ENCODE data around the gene SPRR1A. TPM values are rescaled to one million over a fixed set of nuclear protein-coding genes. Genes with fewer than 3 reads are reported as not detected.

Gene SPRR1A
- total RNA-seq, 2 experiments from 2014 or later = not detected

DNA sequence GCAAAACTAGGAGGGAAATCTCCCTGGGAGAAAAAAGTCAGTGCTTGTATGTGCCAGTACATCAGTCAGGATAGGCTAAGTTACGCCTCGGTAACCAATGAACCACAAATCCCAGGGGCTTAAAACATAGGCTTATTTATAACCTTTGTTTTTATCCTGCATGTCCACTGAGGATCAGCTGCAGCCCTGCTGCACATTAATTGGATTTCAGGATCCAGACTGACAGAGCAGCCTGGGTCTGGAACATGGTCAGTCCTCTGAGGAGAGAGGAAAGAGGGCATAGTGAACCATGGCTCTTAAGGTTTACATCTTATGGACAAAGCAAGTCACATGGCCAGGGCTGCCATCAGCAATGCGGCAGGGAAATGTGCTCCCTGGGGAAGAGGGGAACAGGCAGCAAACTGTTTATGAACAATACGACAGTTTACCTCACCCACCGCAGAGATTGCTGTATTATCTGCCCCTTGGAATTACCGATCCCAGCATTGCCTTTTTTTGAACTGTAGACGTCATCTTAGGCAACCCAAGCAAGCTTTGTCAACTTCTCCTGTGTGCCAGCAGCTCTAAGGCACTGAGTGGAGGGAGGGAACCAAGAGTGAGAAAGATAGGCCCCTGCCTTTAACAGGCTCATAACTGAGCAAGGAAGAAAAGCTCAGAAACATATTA lies 22.5 kb upstream of the SPRR1A start:
- Mint-ChIP-seq H3K27ac (no peak overlapping the region), H3K4me1 (peaks cover 2% of the 10 kb centered on the region), H3K9me3 (no peaks in the 10 kb centered on the region), H3K27me3 (peaks cover 4% of the 10 kb centered on the region), H3K36me3 (ENCODE audit: low read depth) (no peaks in the 10 kb centered on the region), H3K4me3 (no peak overlapping the region)
- DNase-seq = no peak
- ChIA-PET POLR2A (no interaction called here), CTCF (interaction anchor here (1.0 kb wide), 1 partner anchor 71 kb away, joined by 3 read pairs; no protein-coding TSS in a partner anchor)

DNA sequence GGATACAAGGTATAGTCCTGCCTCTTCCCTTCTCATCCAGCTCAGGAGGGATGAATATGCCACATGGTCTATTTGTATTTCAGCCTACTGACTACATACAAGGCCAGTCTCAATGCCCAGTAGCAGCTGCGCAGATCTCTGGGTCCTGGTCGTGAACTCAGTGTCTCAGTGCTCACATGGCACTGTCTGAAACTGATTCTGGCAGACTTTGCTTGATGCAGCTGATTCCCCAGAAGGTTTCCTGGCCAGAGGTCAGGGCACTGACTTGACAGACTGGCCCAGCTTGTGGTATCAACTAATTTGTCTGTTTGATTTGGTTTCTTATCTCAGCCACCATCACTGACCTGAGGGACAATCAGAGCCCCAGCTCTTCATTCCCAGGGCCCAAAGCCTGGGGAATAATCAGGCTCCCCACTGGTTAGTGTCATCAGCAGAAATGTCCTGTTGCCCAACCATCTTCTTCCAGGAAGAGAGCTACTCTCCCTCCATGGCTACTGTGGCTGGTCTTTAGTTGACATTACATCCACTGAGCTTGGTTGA lies 20.9 kb upstream of the SPRR1A start:
- peaks cover 4% of the 10 kb centered on the region for H3K27me3 Mint-ChIP-seq
- no peak overlapping the region for H3K4me3 Mint-ChIP-seq
- no peaks in the 10 kb centered on the region for H3K36me3 Mint-ChIP-seq (ENCODE audit: low read depth)
- no peak overlapping the region for H3K27ac Mint-ChIP-seq
- CTCF ChIA-PET = no interaction called here
- no peak for DNase-seq
- POLR2A ChIA-PET = no interaction called here
- no peaks in the 10 kb centered on the region for H3K9me3 Mint-ChIP-seq
- H3K4me1 Mint-ChIP-seq = peaks cover 14% of the 10 kb centered on the region

DNA sequence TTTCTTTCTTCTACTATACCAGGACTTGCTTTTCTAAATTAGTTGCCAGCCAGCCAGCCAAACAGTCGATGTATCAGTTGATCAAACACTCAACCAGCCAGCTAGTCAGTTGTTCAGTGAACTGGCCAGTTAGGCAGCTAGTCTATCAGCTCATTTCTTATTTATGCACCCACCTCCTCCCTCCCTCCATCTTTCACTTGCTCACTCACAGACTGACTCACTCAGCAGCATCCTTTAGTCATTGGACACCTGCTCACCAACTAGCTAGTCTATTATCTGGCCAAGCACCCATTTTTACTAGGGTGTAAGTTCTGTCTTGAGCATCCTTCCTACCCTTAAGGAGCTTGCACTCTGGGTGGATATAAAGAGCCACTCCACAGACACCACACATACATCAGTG lies 19.3 kb upstream of the SPRR1A start:
- H3K27me3 Mint-ChIP-seq = peaks cover 4% of the 10 kb centered on the region
- no peak overlapping the region for H3K27ac Mint-ChIP-seq
- no peaks in the 10 kb centered on the region for H3K9me3 Mint-ChIP-seq
- H3K4me1 Mint-ChIP-seq = peaks cover 22% of the 10 kb centered on the region
- ChIA-PET CTCF (no interaction called here), POLR2A (no interaction called here)
- H3K36me3 Mint-ChIP-seq (ENCODE audit: low read depth) = no peaks in the 10 kb centered on the region
- no peak overlapping the region for H3K4me3 Mint-ChIP-seq
- DNase-seq = no peak

DNA sequence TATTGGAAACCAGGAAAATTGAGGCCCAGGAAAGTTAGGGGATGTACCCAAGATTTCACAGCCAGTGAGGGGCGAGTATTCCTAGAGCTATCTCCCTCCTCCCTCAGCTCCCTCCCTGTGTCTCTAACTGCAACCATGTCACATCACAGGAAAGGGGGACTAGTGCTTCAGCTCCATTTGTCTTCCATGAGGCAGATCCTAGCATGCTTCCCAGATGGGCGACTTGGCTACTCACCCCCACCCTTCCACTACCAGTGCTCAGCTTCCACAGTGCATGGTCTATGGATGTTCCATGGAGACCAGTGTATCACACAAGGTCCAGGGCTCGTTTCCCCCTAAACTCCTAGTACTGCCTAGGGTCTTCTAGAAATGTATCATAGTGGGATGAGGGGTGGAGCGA lies 18.0 kb upstream of the SPRR1A start:
- H3K27me3 Mint-ChIP-seq = peaks cover 4% of the 10 kb centered on the region
- H3K27ac Mint-ChIP-seq = no peak overlapping the region

DNA sequence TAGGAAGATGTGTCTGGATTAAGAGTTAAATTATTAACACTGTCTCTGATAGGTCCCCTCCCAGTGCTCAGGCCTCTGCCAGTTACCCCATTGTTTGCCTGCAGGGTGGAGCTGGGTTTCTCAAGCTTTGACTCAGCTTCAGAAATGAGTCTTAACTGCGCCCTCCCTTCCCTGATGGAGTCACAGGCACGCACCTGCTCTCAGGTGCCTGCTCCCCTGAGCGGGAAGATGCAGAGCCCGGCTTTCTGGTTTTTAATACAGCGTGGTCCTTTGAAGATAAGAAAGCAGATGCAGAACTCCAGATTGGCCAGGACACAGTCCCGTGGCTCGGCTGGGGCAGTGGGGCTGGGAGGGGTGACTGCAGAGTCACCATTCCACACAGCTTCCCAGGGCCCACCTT lies 16.7 kb upstream of the SPRR1A start:
- ChIA-PET CTCF (no interaction called here), POLR2A (interaction anchor here (1.0 kb wide), 1 partner anchor 13 kb away, joined by 3 read pairs; no protein-coding TSS in a partner anchor)
- H3K27ac Mint-ChIP-seq = no peak overlapping the region
- no peaks in the 10 kb centered on the region for H3K36me3 Mint-ChIP-seq (ENCODE audit: low read depth)
- DNase-seq = no peak
- no peak overlapping the region for H3K4me3 Mint-ChIP-seq
- no peaks in the 10 kb centered on the region for H3K9me3 Mint-ChIP-seq
- peaks cover 22% of the 10 kb centered on the region for H3K4me1 Mint-ChIP-seq
- H3K27me3 Mint-ChIP-seq = peaks cover 4% of the 10 kb centered on the region

More for the DNA sequence above, 18.0 kb upstream of the SPRR1A start:
- no peak for DNase-seq
- H3K9me3 Mint-ChIP-seq = no peaks in the 10 kb centered on the region
- POLR2A ChIA-PET = no interaction called here
- H3K36me3 Mint-ChIP-seq (ENCODE audit: low read depth) = no peaks in the 10 kb centered on the region
- no peak overlapping the region for H3K4me3 Mint-ChIP-seq
- peaks cover 22% of the 10 kb centered on the region for H3K4me1 Mint-ChIP-seq
- CTCF ChIA-PET = no interaction called here

DNA sequence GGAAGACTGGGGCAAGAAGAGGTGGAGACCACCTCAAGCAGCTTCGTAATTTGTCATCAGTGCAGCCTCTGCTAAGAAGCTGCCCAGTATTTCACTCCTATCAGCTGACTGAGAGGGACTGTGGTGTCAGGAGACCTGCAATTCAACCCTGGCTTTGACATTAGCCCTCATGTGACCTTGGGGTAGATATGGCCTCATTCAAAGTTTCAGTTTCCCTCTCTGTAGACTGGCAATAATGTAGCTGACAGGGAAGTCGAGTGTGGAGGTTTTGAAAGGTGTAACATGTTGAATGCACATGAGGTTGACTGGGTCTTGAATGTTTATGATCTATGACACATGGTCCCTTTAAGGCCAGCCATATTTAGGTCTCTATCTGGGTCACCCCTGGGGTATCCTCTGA lies 15.6 kb upstream of the SPRR1A start:
- Mint-ChIP-seq H3K4me1 (peaks cover 22% of the 10 kb centered on the region), H3K9me3 (no peaks in the 10 kb centered on the region), H3K36me3 (ENCODE audit: low read depth) (no peaks in the 10 kb centered on the region), H3K4me3 (no peak overlapping the region), H3K27ac (no peak overlapping the region), H3K27me3 (peaks cover 6% of the 10 kb centered on the region)
- POLR2A ChIA-PET = no interaction called here
- DNase-seq = no peak
- CTCF ChIA-PET = no interaction called here

DNA sequence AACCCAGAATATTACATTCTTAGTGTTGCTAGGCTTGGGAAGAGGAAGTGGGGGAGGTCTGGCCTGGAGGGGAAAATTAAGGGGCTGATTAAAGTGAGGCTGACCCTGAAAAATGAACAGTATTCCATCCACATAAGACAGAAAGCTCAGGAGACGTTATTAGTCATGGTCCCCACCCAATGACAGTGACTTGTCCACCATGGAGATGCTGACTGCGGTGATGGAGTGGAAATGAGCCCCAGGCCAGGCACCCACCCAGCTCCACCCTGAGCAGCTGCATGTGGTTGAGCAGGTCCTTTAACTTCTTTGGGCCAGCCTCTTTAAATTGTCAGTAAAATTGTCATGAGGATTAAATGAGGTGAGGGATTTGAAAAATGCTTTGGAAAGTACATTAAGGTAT lies 14.8 kb upstream of the SPRR1A start:
- H3K36me3 Mint-ChIP-seq (ENCODE audit: low read depth) = no peaks in the 10 kb centered on the region
- H3K9me3 Mint-ChIP-seq = no peaks in the 10 kb centered on the region
- POLR2A ChIA-PET = no interaction called here
- peaks cover 22% of the 10 kb centered on the region for H3K4me1 Mint-ChIP-seq
- H3K27ac Mint-ChIP-seq = no peak overlapping the region
- DNase-seq = no peak
- CTCF ChIA-PET = no interaction called here
- H3K27me3 Mint-ChIP-seq = peaks cover 9% of the 10 kb centered on the region
- no peak overlapping the region for H3K4me3 Mint-ChIP-seq

DNA sequence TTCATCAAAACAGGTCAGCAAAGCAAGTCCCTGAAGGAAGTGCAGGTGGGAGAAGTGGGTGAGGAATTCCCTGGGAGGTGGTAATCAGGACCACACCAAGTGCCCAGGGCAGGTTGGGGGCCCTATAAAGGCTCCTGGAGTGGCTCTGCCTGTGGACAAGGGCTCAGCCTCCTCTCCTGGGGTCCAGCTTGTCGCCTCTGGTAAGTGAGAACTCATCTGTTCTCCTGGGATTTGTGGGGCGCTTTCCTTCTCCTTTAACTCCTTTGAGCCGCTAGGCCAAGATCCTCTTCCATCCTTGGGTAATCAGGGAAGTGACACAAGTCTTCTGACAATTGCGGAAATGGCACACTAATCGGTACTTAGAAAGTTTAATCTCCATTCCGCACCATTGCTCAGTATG lies 13.4 kb upstream of the SPRR1A start, which contains the start of gene SPRR4:
Gene SPRR4, plus strand, starts transcription at position 154 of the 400 bp plus-strand sequence. CDS start 1,243 bp downstream, outside the sequence.
- Mint-ChIP-seq H3K36me3 (ENCODE audit: low read depth) (no peaks in the 10 kb centered on the region), H3K4me1 (peaks cover 22% of the 10 kb centered on the region), H3K4me3 (no peak within 1 kb of the TSS), H3K27me3 (peaks cover 12% of the 10 kb centered on the region), H3K9me3 (no peaks in the 10 kb centered on the region), H3K27ac (no peak within 1 kb of the TSS)
- ChIA-PET POLR2A (no interaction called here), CTCF (no interaction called here)
- no peak for DNase-seq

DNA sequence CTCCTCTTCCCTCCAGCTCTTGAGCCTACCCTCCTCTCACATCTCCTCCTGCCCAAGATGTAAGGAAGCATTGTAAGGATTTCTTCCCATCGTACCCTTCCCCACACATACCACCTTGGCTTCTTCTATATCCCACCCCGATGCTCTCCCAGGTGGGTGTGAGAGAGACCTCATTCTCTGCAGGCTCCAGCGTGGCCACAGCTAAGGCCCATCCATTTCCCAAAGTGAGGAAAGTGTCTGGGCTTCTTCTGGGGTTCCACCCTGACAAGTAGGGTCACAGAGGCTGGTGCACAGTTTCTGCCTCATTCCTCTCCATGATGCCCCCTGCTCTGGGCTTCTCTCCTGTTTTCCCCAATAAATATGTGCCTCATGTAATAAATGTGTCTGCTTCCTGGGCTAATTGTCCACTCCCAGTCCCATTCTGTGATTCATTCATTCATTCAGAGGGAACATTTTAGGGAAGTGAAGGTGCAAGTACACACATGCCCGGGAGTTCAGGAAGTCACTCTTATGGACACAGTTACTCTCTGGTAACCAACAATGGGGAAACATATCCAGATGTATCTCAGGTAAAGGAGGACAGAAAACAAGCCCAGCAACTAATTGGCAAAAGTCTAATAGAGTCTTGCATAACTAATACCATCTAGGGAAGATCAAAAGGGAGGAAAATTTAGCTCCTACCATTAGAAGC lies 11.5 kb upstream of the SPRR1A start:
- no peaks in the 10 kb centered on the region for H3K36me3 Mint-ChIP-seq (ENCODE audit: low read depth)
- ChIA-PET CTCF (no interaction called here), POLR2A (no interaction called here)
- H3K9me3 Mint-ChIP-seq = no peaks in the 10 kb centered on the region
- H3K4me1 Mint-ChIP-seq = peaks cover 13% of the 10 kb centered on the region
- H3K4me3 Mint-ChIP-seq = no peak overlapping the region
- H3K27ac Mint-ChIP-seq = no peak overlapping the region
- H3K27me3 Mint-ChIP-seq = peaks cover 20% of the 10 kb centered on the region
- DNase-seq = no peak

DNA sequence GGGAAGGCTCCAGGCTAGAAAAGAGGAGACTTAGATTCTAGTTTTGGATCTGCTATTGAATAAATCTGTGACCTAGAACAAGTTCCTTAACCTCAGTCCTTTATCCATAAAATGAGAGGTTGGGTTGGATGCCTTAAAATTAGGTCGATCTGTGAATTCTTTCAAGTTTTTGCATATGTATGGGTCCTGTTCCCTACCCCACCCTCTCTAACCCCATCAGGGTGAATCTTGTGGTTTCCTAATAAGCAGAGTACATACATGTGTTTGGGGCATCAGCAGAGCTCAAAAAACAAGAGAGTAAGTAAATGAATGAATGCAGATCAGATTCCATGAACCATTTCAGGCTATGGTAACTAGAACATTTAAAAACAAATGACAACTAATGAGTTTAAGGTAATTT lies 7.2 kb upstream of the SPRR1A start:
- Mint-ChIP-seq H3K4me3 (no peak overlapping the region), H3K9me3 (no peaks in the 10 kb centered on the region), H3K27ac (no peak overlapping the region), H3K4me1 (no peaks in the 10 kb centered on the region), H3K36me3 (ENCODE audit: low read depth) (no peaks in the 10 kb centered on the region), H3K27me3 (peaks cover 20% of the 10 kb centered on the region)
- CTCF ChIA-PET = no interaction called here
- POLR2A ChIA-PET = no interaction called here
- DNase-seq = no peak

DNA sequence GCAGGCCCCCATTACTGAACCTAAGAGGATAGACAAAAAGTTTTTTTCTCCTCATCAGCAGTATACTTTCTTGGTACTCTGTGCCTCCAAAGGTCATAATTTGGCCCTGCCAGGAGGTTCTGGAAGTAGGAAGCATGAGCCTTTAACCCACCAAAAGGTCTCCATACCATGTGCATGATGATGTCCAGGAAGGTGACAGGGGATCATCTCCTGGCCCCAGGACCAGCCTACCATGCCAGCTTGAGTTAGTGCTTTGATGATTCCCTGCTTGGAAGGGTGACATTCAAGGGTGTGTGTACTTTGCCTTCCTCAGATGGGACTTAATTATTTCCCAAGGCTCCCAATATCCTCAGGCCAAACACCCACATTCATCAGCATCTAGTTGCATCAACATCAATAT lies 6.3 kb upstream of the SPRR1A start:
- no peak overlapping the region for H3K4me3 Mint-ChIP-seq
- H3K4me1 Mint-ChIP-seq = no peaks in the 10 kb centered on the region
- H3K9me3 Mint-ChIP-seq = no peaks in the 10 kb centered on the region
- ChIA-PET CTCF (no interaction called here), POLR2A (no interaction called here)
- peaks cover 16% of the 10 kb centered on the region for H3K27me3 Mint-ChIP-seq
- H3K36me3 Mint-ChIP-seq (ENCODE audit: low read depth) = no peaks in the 10 kb centered on the region
- H3K27ac Mint-ChIP-seq = no peak overlapping the region
- DNase-seq = no peak

DNA sequence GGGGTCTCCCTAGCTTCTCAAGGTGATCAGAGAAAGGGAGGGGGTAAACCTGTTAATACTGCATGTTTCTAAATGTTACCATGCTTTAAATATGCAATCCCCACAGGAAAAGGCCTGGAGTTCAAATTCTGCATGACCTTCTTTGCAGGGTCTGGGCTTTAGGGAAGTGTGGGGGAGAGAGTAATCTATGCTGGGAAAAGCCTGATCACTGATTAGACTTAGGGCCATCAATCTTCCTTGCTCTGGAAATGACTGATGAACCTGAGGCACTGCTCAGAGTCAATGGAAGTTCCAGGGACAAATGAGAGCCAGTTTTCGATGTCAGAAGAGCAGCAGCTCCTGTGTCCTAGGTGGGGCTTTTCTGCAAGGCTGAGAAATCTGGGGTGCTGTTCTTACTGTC lies 3.2 kb upstream of the SPRR1A start:
- CTCF ChIA-PET = no interaction called here
- peaks cover 13% of the 10 kb centered on the region for H3K27me3 Mint-ChIP-seq
- H3K27ac Mint-ChIP-seq = no peak overlapping the region

DNA sequence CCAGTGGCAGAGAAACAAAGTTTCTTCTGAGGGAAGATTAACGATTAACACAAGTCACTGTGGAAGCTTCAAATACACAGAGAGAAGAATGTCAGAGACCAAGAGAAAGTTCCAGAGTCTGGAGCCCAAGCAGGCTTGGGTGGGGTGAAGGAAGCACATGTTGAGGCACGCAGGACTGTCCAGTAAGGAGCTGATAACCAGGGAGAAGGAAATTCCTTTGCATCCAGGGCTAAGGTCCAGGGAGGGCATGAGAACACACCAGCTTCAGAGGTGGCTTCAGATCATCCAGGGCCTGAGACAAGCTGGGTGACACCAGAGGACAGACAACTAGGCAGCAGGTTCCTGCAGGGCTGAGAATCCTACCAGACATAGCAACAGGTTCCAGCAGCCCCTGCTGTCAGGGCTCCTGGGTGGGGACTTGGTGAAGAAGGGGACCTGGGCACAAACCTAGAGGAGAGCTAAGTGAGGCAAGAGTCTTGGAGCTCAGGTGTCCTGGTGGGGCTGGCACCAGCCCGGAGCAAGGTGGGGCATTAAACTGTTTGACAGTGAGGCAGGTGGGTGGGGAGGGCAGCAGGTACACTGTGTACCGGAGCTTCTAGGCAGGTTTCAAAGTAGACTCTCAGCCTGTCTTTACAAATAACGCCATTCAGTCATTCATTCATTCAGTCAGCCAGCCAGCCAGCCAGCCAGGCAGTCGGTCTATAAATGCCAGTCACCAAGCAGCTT lies 2.6 kb upstream of the SPRR1A start:
- Mint-ChIP-seq H3K36me3 (ENCODE audit: low read depth) (no peaks in the 10 kb centered on the region), H3K4me1 (no peaks in the 10 kb centered on the region), H3K4me3 (no peak overlapping the region), H3K27me3 (peaks cover 11% of the 10 kb centered on the region), H3K9me3 (no peaks in the 10 kb centered on the region), H3K27ac (no peak overlapping the region)
- DNase-seq = no peak
- ChIA-PET POLR2A (no interaction called here), CTCF (no interaction called here)

More for the DNA sequence above, 3.2 kb upstream of the SPRR1A start:
- POLR2A ChIA-PET = no interaction called here
- DNase-seq = no peak
- H3K4me3 Mint-ChIP-seq = no peak overlapping the region
- no peaks in the 10 kb centered on the region for H3K4me1 Mint-ChIP-seq
- no peaks in the 10 kb centered on the region for H3K9me3 Mint-ChIP-seq
- H3K36me3 Mint-ChIP-seq (ENCODE audit: low read depth) = no peaks in the 10 kb centered on the region

All from activated CD4-positive, alpha-beta memory T cell treated with anti-CD3 and anti-CD28 coated beads, Interleukin-2, amount 10 ng/mL, durations not matched to agents 7 days and 5 days (primary cell).